Measurements from ENCODE around the gene LARP6.
"Not testable (repeated sequence)": the region's sequence is repeated elsewhere in the genome, so short reads cannot be mapped to it uniquely, and the experiment has no call there.

Gene LARP6

DNA sequence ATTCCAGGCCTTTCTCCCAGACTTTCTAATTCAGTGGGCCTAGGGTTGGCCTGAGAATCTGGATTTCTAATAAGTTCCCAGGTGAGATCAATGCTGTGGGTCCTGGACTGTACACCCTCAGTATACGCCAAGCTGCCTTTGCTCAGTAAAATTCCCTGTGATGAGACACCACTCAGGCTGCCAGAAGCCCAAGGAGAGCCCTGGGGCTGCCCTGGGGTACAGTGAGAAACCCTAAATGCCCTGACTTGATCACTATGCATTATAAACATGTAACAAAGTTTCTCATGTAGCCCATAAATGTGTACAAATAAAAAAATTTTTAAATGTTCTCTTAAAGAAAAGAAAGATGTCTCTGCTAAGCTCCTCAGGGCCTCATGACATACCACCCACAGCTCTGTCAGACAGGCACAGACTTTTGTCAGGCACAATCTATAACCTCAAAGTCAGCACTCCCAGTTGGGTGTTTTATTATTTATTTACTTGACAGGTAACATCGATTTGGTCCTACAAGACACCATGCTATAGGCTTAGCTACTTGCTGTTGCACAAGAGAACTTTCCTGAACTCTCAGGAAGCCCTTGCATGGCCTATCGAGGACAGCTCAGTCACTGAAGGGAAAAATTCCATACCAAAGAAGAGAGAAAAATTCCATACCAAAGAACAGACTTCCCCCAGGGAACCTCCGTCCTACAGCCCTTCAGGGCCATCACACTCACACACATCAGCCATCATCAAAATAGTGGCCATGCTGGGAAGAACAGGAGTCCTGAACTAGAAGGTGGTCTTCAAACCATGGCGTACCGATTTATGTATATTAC is 22.7 kb downstream of the LARP6 start:
- DNase-seq: no peak

DNA sequence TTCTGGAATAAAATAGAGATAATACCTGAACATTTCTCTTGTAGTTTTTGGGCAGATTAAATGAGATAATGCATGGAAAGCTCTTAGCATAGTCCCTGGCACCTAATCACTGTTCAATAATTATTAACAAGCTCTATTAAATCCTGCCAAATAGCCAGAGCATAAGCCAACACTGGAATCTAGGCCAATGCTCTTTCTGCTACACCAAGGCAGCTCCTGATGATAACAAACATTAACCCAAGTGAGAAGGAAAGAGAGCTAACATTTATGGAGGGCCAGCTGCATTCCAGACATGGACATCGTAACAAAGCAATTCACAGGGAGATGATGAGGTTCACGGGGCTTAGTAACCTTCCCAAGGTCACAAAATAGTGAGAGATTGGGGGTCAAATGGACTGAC is 23.3 kb downstream of the LARP6 start:
- DNase-seq: no peak

DNA sequence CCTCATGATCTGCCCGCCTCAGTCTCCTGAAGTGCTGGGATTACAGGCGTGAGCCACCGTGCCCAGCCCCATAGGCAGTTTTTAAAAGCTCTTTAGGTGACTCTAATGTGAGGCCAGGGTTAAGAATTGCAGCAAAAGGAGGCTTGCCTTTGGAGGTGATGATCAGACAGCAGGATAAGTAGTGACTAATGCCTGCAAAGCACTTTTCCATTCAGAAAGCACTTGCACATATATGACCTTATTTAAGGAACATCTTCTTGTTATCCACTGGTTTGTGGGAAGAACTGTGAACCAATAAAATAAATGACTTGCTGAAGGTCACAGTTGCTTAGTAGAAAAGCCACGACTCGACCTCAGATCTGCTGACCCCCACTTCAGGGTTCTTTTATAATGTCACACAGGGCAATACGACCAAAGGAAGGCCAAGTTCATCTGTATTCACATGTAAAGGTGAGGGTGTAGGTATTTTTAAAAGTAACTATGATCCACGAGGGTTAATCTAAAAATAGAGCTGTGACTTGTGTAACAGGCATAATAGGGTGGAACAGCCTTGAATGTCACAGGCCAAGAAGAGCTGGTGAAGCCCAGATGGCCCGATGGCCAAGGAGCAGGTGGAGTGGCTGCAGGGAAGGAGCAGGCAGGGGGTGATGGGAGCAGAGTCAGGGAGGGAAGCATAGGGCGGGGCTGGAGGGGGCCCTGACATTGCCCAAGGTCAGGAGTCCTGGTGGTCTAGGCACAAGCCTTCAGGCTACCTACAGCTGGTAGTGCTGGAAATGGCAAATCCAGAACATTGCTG is 24.4 kb downstream of the LARP6 start:
- DNase-seq: no peak

DNA sequence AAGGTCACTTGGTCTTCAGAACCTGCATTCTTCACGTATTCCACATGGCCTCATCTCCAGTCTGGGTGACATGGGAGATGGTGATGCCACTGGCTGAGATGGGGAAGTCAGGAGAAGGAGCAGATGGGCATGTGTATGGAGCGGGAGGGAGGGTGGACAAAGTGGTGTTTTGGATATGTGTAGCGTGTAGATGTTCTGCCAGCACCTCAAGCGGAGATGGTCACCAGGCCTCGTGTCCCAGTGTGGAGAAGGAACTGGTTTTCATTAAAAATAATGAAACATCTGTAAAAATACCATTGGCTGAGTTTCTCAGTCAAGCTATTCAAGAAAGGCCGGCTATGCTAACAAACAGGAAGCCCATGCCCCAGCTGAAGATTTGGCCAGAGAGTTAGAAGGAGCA is 26.2 kb downstream of the LARP6 start:
- DNase-seq: no peak

DNA sequence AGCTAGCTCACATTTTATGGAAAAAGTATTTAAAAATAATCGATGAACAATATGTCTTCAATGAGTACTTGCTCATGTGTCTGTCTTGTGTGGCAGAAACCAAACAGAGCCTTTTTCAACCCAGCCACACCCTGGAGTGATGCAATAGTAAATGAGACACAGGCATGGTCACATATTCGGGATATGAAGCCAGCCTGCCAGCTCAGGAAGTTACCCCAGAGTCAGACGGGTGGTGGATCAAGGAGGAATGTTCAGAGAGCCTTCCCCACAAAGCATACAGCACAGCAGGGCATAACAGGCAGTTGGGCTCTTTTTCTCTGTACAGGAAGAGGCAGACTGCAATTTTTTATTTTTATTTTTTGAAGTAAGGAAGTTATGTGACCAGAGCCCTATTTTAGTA is 27.3 kb downstream of the LARP6 start:
- DNase-seq: no peak

DNA sequence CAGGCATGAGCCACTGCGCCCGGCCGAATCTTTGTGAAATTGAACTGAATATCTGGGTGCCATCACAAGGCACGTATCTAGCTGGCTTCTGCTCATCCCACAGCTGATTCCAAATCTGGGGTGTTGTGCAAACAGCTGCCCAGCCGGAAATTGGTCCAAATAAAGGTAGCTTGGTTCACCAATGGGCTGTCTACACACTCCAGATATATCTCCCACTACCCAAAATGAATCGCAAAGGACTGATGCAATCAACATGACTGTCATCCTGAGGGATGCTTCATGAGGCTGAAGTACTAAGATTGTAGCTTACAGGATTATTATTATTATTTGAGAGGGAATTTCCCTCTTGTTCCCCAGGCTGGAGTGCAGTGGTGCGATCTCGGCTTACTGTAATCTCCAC is 28.1 kb downstream of the LARP6 start:
- DNase-seq: no peak

DNA sequence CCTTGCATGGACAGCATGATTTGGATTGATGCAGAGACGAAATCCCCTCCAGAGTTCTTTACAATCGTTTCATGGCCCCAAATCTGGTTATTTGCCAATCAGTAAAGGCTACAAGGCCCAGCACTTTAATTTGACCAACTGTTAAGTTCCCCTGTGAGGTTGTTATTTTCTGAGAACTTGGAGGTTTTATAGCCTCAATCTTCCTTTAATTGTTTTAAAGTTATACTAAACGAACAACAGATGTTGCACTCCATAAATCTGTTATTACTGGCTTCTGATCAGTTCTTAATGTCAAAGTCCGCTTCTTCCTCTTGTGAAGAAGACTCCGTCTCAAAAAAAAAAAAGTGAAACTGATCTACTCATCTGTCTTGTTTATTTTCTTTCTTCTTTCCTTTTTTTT is 30.8 kb downstream of the LARP6 start:
- DNase-seq: no peak

DNA sequence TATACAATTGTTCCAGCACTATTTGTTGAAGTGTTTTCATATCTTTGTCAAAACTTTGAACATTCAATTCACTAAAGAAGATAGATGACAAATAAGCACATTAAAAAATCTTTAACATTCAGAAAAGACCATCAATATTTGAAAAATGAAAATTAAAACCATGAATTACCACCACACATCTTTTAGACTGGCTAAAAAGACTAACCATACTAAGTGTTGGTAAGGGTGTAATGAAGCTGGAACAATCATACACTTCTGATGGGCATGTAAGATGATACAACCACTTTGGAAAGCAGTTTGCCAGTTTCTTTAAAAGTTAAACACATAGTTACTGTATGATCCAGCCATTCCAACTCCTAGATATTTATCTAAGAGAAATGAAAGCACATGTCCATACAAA is 33.7 kb downstream of the LARP6 start:
- no peak for DNase-seq

DNA sequence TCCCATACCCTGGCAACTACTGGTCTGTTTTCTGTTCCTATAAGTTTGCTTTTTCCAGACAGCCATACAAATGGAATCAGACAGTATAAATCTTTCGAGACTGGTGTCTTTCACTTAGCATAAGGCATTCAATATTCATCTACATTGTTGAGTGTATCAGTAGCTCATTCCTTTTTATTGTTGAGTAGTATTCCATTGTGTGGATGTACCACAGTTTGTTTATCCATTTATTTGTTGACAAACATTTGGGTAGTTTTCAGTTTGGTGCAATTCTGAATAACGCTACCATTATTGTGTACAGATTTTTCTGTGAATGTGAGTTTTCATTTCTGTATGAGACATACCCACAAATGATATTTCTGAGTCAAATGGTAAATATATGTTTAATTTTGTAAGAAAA is 35.4 kb downstream of the LARP6 start:
- DNase-seq: no peak

DNA sequence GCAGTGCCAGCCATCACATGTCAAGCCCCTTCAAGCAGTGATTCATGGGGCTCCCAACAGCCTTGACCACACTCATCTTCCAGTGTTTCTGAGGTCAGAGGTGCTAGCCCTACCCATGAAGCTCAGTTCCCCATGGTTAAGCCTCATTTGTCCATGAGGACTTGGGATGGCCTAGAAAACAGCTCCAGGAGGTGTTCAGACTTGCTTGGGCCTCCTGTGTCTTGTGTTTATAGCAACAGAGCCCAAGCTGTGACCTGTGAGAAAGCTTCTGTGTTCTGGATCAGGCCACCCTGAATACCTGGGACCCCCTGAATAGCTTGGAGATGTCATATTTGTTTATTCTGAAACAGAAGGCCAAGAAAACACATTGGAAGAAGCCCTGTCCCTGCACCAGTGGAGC is 36.7 kb downstream of the LARP6 start:
- DNase-seq: no peak

DNA sequence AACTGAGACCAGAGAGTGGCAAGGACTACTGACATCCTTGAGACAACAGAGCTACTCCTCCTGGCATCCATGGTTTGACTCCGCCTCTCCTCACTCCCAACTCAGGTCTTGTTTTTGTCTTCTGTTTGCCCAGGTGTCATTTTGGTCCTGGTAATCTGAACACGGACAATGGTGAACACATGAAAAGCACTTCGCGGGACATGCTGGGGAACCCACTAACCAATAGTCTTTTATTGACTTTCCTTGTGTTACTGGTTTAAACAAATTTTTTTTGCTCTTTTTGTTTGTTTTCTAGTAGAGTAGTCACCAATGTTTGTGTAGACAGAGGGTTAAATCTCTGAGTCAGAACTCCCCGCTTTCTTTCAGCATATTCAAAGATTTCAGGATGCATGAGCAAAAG is 38.4 kb downstream of the LARP6 start:
- DNase-seq: no peak

DNA sequence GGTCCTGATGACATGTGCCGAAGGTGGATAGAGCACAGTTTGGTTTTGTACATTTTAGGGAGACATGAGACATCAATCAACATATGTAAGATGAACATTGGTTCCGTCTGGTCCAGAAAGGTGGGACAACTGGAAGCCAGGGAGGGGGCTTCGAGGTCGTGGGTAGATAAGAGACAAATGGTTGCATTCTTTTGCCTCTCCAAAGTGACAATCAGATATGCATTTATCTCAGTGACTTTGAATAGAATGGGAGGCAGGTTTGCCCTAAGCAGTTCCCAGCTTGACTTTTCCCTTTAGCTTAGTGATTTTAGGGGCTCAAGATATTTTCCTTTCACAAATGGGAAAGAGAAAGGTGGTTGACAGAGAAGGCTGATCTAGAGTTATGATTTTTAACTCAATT is 38.9 kb downstream of the LARP6 start:
- not testable (repeated sequence) for DNase-seq

DNA sequence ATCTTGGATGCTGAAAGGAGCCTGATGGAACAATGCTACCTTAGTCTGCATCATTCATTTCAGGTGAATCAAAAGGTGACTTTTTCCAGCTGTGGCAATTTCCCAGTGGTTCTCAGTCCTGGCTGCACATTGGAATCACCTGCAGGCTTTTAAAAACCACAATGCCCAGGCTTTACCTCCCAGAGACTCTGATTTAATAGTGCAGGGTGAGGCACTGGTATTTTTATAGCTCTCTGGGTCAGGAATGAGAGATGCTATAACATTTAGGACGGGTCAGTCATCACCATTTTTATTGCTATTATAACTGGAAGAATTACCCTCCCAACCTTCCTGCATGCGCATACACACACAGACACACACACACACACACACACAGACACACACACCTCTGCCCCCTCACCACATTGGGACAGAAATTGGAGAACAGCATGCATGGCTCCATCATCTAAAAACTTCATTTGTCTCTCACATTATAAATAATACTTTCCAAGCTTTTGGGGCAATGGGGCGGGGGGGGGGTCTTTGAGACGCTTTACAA is 41.1 kb downstream of the LARP6 start:
- DNase-seq: no peak

DNA sequence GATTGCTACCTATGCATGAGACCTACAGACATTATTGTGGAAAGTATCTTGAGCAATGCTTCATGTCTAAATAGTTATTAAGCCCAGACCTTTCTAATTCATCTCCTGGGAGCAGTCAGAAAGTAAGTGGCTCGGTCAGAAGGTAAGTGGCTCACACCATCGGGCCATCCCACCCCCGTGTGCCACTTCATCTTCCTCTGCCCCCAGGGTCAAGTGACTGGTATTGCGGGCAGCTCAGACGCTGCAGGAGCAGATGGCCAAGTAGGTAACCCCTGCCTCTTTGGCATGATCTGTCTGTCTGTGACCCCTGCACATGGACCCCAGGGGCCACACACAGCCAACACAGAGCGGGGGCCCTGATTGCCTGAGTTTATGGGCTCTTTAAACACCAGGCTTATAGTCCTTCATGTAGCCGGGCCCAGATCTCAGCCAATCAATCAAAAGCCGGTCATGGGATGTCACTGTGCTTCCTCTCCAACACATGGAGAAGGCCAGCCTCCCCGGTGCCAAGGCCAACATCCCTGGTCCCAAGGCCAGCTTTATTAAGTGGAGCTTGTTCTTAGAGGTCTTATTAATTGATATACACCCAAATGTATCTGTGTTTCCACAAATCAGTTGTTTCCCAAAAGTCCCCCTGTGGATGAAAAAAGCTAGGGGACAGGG is 42.9 kb downstream of the LARP6 start:
- no peak for DNase-seq

DNA sequence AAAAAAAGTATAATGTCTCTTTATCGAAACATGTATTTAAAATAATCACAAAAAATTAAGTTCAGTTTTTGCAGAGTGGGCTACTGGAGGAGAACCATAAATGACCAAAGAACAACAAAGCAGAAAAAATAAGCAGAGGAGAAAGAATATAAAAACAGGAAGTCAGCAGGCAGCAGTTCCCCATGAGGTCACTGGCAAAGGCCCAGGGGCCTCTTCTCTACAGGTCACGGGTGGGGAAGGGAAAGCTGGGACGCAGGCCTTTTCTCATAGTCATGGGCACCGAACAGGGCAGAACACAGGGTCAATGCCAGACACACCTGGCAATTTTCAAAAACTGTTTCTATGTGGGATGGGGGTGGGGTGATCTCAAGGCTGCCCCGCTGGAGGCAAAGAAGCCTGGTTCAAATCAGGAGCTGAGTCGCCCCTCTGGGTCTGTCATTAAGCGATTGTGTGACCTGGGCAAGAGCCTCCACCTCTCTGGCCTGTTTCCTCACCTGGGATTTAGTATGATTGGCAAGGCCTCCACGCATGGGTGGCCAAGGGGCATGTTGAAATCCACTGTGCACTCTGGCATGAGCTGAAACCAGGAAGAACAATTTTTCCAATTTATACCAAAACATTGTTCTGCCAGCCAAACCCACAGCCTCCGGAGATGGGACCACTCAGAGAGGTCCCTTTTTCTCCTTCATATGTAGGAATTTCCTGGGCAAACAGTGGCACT is 46.8 kb downstream of the LARP6 start:
- no peak for DNase-seq

DNA sequence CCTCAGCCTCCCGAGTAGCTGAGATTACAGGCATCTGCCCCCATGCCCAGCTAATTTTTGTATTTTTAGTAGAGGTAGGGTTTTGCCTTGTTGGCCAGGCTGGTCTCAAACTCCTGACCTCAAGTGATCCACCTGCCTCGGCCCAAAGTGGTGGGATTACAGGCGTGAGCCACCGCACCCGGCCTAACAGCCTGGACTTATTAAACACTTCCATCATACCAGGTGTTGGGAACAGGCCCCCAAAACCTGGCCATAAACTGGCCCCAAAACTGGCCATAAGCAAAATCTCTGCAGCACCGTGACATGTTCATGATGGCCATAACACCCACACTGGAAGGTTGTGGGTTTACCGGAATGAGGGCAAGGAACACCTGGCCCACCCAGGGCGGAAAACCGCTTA is 49.6 kb downstream of the LARP6 start:
- not testable (repeated sequence) for DNase-seq

DNA sequence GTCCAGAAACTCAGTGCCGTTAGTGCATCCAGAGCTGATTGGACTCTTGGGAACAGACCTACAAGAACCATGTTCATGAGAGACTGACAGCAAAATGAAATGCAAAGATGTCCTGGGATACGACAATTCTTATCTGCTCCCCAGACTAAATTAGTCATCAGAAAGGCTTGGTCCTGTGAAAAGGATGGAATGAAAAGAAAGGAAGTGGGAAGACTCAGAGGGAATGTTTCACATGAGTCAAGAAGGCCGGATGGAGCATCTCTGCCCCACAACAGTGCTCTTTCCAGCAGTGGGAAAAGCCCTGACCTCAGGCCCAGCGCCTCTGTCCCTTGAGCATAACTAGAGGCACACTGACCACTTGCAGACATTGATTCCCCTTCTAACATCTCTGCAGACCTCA is 51.3 kb downstream of the LARP6 start:
- no peak for DNase-seq

DNA sequence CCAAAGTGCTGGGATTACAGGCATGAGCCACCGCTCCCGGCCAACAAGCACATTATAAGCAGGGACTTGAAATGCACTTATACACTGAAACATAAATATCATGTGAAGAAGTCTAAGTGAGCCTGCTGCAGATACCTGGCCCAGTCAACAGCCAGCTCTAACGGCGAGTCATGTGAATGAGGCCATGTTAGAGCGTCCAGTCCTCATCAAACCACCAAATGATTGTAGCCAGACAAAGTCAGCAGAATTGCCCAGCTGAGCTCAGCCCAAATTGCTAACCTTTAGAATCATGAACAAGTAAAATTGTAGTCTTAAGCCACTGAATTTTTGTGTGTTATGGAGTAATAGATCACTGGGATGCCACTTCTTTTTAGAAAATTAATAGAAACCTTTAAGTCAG is 52.8 kb downstream of the LARP6 start:
- no peak for DNase-seq

DNA sequence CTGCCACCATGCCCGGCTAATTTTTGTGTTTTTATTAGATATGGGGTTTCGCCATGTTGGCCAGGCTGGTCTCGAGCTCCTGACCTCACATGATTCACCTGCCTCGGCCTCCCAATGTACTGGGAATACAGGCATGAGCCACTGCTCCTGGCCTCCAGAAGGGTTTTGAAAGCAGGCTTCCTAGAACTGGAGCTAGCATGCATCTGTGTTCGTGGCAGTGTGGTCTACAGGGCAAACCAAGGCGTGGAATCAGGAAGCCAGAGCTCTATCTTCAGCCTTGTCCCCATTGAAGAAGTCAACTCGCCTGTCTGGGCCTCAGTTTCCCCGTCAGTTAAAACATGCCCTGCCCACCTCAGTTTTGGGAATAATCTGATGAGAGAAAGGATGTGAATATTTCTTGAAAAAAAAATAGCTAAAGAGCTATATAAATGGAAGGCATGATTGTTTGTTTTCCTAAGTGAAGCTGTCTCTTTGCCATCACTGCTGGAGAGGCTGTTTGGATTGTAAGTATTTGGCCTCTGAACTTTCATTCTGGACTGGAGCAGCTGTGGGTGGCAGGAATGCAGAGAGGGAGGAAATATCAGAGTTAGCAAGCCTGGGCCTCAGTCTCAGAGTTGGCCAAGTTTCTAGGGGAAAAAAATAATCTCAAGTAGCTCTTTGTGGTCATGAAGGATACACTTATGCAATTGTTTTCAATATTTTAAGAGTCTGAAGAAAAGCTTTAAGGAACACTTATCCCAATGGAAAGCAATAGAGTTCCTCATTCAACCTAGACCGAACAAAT is 54.1 kb downstream of the LARP6 start:
- DNase-seq: no peak

DNA sequence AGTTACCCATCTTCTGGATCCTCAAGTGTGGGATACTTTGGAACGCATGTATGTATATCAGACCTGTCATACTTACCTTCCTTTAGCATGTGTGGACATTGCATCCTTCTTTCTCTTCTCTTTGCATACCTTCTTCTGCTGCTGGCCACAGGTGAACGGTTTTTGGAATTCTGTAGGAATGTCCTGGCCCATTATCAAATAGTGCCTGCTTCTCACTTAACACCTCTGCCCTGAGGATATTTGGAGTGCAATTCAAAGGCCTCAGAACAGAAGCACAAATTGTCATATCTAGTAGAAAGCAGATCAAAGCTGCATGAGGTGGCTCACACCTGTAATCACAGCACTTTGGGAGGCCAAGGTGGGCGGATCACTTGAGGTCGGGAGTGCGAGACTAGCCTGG is 56.5 kb downstream of the LARP6 start:
- no peak for DNase-seq

DNA sequence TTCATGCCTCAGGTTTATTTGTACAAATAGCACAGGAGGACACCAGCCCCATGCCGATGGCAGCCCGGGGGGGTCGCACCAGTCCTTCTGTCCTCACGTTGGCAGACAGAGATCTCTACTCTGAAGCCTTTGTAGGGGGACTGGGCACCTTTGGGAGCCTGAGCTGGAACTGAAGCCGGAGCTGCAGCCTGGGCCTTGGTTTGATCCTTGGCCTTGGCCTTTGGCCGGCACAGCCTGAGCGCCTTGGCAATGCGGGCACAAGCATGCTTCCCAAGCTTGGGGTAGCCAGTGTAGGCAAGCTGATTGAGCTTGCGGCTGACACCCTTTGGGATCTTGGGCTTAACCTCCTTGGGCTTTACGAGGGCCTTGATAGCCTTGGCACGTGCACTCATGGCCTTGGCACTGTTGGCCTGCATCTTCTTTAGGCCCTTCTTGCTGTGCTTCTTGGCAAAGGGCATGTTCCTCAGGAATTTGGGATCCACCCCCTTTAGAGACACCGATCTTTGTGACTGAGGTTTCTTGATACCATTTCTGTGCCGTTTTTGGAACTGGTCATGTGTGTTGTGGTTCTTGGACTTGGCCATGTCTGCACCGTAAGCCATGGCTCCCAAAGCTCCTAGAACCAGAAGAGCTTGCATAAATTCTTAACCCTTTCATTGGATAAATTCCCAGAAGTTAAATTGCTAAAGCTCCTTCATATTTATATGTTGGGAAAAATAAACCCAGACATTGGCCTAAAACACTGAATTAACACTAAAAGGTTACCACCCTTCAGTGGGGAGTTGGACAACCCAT is 57.2 kb downstream of the LARP6 start:
- DNase-seq: no peak

Measured in right kidney (tissue), 1 donor.